Lung (tissue), 12 donors: Measurements from ENCODE around the gene PDE2A. TPM values are rescaled to one million over a fixed set of nuclear protein-coding genes. Genes with fewer than 3 reads are reported as not detected.

Experiments
- ATAC-seq: fragments of 200-7000 bp; cut with Tn5 transposase; one replicate; pipeline ENCODE4 v1.9.1; 2020; ENCODE audit warnings: moderate number of reproducible peaks; ENCODE audit not compliant: insufficient read depth, low FRiP score
- DNase-seq, 3 donors: peaks; one replicate each; pipeline ENCODE4 v3.0.0-alpha.2; 2013 to 2017
- H3K27ac ChIP-seq, 2 donors: one replicate each; pipeline ENCODE4 v1.5.1; 2013; ENCODE audit warnings: mild to moderate bottlenecking in 2 of 2, moderate library complexity in 2 of 2, control low read depth in 1 of 2, inconsistent platforms in 1 of 2, low read depth in 1 of 2, low read length in 1 of 2
- H3K27me3 ChIP-seq, 3 donors: one replicate each; pipeline ENCODE4 v1.5.1; 2013; ENCODE audit warnings: low read length in 2 of 3; ENCODE audit not compliant: control insufficient read depth in 3 of 3, insufficient read depth in 3 of 3
- H3K36me3 ChIP-seq, 4 donors: one replicate each; pipeline ENCODE4 v1.5.1; 2013; ENCODE audit warnings: low read length in 4 of 4, mild to moderate bottlenecking in 1 of 4, moderate library complexity in 1 of 4; ENCODE audit not compliant: control insufficient read depth in 4 of 4, insufficient read depth in 4 of 4
- H3K4me1 ChIP-seq, 5 donors: one replicate each; pipeline ENCODE4 v1.5.1; 2013; ENCODE audit warnings: low read length in 5 of 5, mild to moderate bottlenecking in 2 of 5, moderate library complexity in 1 of 5; ENCODE audit not compliant: control insufficient read depth in 5 of 5, insufficient read depth in 5 of 5
- H3K4me3 ChIP-seq: one replicate; pipeline ENCODE4 v1.5.1; 2013; ENCODE audit warnings: mild to moderate bottlenecking, control low read depth, moderate library complexity
- H3K9ac ChIP-seq, 2 donors: one replicate each; pipeline ENCODE4 v1.5.1; 2013; ENCODE audit warnings: low read length in 2 of 2, control low read depth in 1 of 2; ENCODE audit not compliant: insufficient read depth in 1 of 2
- H3K9me3 ChIP-seq, 4 donors: one replicate each; pipeline ENCODE4 v1.5.1; 2013; ENCODE audit warnings: low read length in 3 of 4, mild to moderate bottlenecking in 1 of 4, moderate library complexity in 1 of 4; ENCODE audit not compliant: control insufficient read depth in 4 of 4, insufficient read depth in 3 of 4
- CTCF ChIP-seq: IDR thresholded peaks from 2 replicates; pipeline ENCODE4 v1.5.1; 2012; ENCODE audit warnings: mild to moderate bottlenecking; ENCODE audit errors: control extremely low read depth, extremely low read depth
- WGBS, 2 donors: extraction: QIAGEN DNeasy Blood & Tissue Kit; methylation state at CpG; one replicate each; pipeline ENCODE4 v1.1.7; 2013; 5-methylcytosine and 5-hydroxymethylcytosine counted together
- polyA plus RNA-seq, 2 donors: library from polyadenylated mRNA; stranded (reverse); fragments of 200-250 nt; gene quantifications; one replicate each; pipeline ENCODE4 v1.2.1, GENCODE V29; 2013
- total RNA-seq, 2 donors: library from RNA; depleted of rRNA in 1 of 2; stranded (reverse); fragments of >200 nt in 1 of 2; gene quantifications; one replicate each; pipeline ENCODE4 v1.2.1, GENCODE V29; 2014 to 2021
- donor health status: control.
- donor health status: control.
- donor health status: Bipolar disorder and iron deficiency.
- donor health status: healthy.
- donor health status: DM: yes; HTN: yes; CAD: no.

Gene PDE2A
- total and polyA plus RNA-seq, 4 donors = 7.7 to 20.5 (median 12.7) TPM

DNA sequence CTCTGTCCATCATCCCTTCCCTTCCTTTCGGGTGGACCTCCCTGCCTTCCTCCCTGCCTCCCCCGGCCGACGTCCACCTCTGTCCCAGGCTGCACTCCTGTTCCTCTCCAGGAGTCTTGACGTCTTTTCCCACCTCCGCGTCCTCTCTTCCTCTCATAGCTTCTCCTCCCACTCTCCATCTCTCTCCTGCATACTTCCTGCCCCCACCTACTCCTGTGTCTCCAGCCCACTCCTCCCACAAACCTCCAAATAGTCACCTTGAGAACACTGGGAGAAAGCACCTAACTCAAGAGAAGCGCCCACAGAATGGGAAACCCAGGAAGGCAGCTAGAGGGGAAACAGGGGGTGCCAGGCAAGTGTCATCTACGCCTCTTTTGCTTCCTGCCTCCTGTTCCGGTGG is 60.8 kb downstream of the PDE2A start:
- Histone ChIP-seq H3K9ac (no peak overlapping the region), H3K27me3 (peaks cover 0 to 3% (median 0%) of the 10 kb centered on the region in 3 donors), H3K36me3 (no peaks in the 10 kb centered on the region), H3K4me1 (peaks cover 0 to 16% (median 3%) of the 10 kb centered on the region in 5 donors), H3K9me3 (no peaks in the 10 kb centered on the region), H3K4me3 (no peak overlapping the region), H3K27ac (no peak overlapping the region)
- no peak for TF ChIP-seq CTCF
- 70 to 74% methylated on average over 10 of the region's 10 CpGs for WGBS, 2 donors
- DNase-seq (no peak), ATAC-seq (no peak)

- WGBS, 2 donors = 76 to 82% methylated on average over 8 of the region's 8 CpGs
Measured at GRCh38 chr11:72609476-72609875, 64.7 kb downstream of the PDE2A start.

GRCh38 chr11:72609045-72609444 is 65.2 kb downstream of the PDE2A start:
- 79 to 82% methylated on average over 4 of the region's 4 CpGs for WGBS, 2 donors
- Histone ChIP-seq H3K27me3 (peaks cover 0 to 8% (median 0%) of the 10 kb centered on the region in 3 donors), H3K4me3 (no peak overlapping the region), H3K36me3 (no peaks in the 10 kb centered on the region), H3K9me3 (no peaks in the 10 kb centered on the region), H3K27ac (no peak overlapping the region), H3K9ac (no peak overlapping the region), H3K4me1 (peaks cover 0 to 19% (median 5%) of the 10 kb centered on the region in 5 donors)
- DNase-seq (no peak), ATAC-seq (no peak)
- no peak for TF ChIP-seq CTCF

More at GRCh38 chr11:72609476-72609875, 64.7 kb downstream of the PDE2A start:
- TF ChIP-seq CTCF = no peak
- Histone ChIP-seq H3K9me3 (no peaks in the 10 kb centered on the region), H3K27me3 (peaks cover 0 to 8% (median 0%) of the 10 kb centered on the region in 3 donors), H3K36me3 (no peaks in the 10 kb centered on the region), H3K4me1 (peaks cover 0 to 19% (median 5%) of the 10 kb centered on the region in 5 donors), H3K27ac (no peak overlapping the region), H3K4me3 (no peak overlapping the region), H3K9ac (no peak overlapping the region)
- DNase-seq (no peak), ATAC-seq (no peak)

GRCh38 chr11:72607496-72607895 is 66.7 kb downstream of the PDE2A start:
- H3K4me3 ChIP-seq = no peak overlapping the region
- DNase-seq = no peak
- no peak overlapping the region for H3K9ac ChIP-seq
- WGBS, 2 donors = 51 to 63% methylated on average over 2 of the region's 2 CpGs
- no peaks in the 10 kb centered on the region for H3K9me3 ChIP-seq
- no peaks in the 10 kb centered on the region for H3K36me3 ChIP-seq
- peak overlapping the region in 1 of 2 donors; percentile 23 for H3K27ac ChIP-seq
- peaks cover 0 to 8% (median 0%) of the 10 kb centered on the region in 3 donors for H3K27me3 ChIP-seq
- no peak for ATAC-seq
- H3K4me1 ChIP-seq = peaks cover 0 to 19% (median 5%) of the 10 kb centered on the region in 5 donors
- no peak for TF ChIP-seq CTCF
